Astrocyte (in vitro differentiated cells and primary cell): ENCODE results near the gene EDEM3.

Experiments
- CTCF ChIP-seq: IDR thresholded peaks from 2 replicates; pipeline ENCODE4 v1.5.1; 2011; ENCODE audit warnings: low read depth, mild to moderate bottlenecking, inconsistent platforms, low read length, moderate library complexity; ENCODE audit not compliant: insufficient read depth
- EZH2 ChIP-seq: IDR thresholded peaks from 2 replicates; pipeline ENCODE4 v1.6.1; 2012; ENCODE audit warnings: mild to moderate bottlenecking, low read length, inconsistent platforms; ENCODE audit not compliant: insufficient read depth

DNA sequence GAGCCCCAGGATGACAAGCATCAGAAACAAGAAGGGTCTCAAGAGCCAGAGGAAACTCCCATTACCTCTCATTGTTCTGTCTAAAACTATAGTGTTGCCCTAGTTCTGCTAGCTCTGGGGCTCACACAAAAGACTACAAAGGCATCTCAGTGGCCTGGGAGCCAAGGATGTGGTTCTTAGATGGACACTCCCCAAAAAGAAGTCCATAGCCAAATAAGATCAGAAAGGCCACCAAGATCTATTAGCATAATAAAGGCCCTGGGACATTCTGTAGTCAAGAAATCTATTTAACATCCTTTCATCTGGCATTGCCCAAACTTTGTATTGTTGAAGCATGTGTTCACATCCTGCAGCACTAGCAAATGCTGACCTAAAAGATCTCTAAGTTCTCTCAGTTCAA, 99.5 kb downstream of the EDEM3 start:
- TF ChIP-seq CTCF (no peak), EZH2 (no peak)
